Mucosa of stomach (tissue), 1 donor: Measurements from ENCODE around the gene SPRN.
"Not testable (repeated sequence)": the region's sequence is repeated elsewhere in the genome, so short reads cannot be mapped to it uniquely, and the experiment has no call there.

Experiments
- H3K27me3 ChIP-seq: one replicate; pipeline ENCODE4 v1.7.0; 2013; ENCODE audit warnings: mild to moderate bottlenecking, low read length; ENCODE audit not compliant: control insufficient read depth, insufficient read depth
- H3K36me3 ChIP-seq: one replicate; pipeline ENCODE4 v1.7.0; 2013; ENCODE audit warnings: low read length; ENCODE audit not compliant: control insufficient read depth, insufficient read depth
- H3K4me1 ChIP-seq: one replicate; pipeline ENCODE4 v1.7.0; 2013; ENCODE audit warnings: mild to moderate bottlenecking, low read length; ENCODE audit not compliant: control insufficient read depth, insufficient read depth
- H3K4me3 ChIP-seq: one replicate; pipeline ENCODE4 v1.7.0; 2013; ENCODE audit warnings: low read length
- H3K9ac ChIP-seq: one replicate; pipeline ENCODE4 v1.7.0; 2013; ENCODE audit warnings: mild to moderate bottlenecking, low read length, moderate library complexity
- H3K9me3 ChIP-seq: one replicate; pipeline ENCODE4 v1.7.0; 2013; ENCODE audit warnings: mild to moderate bottlenecking, low read length, moderate library complexity; ENCODE audit not compliant: control insufficient read depth
- donor health status: Pancreatic carcinoma.

SPRN gene

GRCh38 chr10:133424601-133425000 lies at the start of gene SPRN:
Gene SPRN, minus strand, starts transcription at chr10:133424625. Its CDS starts 944 bp downstream, at chr10:133423681.
- H3K9me3 ChIP-seq, H3K4me1 ChIP-seq, H3K9ac ChIP-seq, H3K4me3 ChIP-seq, H3K36me3 ChIP-seq: not testable (repeated sequence)
- H3K27me3 ChIP-seq: peaks cover 13% of the 10 kb centered on the region

- no peak overlapping the region for H3K4me3 ChIP-seq
- H3K27me3 ChIP-seq: no peaks in the 10 kb centered on the region
- no peak overlapping the region for H3K9ac ChIP-seq
Measured at GRCh38 chr10:133474027-133474426, 49.6 kb upstream of the SPRN start.

GRCh38 chr10:133473270-133473669 lies 48.8 kb upstream of the SPRN start:
- no peaks in the 10 kb centered on the region for H3K4me1 ChIP-seq
- H3K9ac ChIP-seq: no peak overlapping the region
- no peaks in the 10 kb centered on the region for H3K36me3 ChIP-seq
- no peak overlapping the region for H3K4me3 ChIP-seq
- no peaks in the 10 kb centered on the region for H3K27me3 ChIP-seq
- no peaks in the 10 kb centered on the region for H3K9me3 ChIP-seq

More at GRCh38 chr10:133474027-133474426, 49.6 kb upstream of the SPRN start:
- Histone ChIP-seq H3K36me3 (no peaks in the 10 kb centered on the region), H3K4me1 (no peaks in the 10 kb centered on the region), H3K9me3 (no peaks in the 10 kb centered on the region)

GRCh38 chr10:133471300-133472109 lies 47.1 kb upstream of the SPRN start:
- no peaks in the 10 kb centered on the region for H3K27me3 ChIP-seq

GRCh38 chr10:133469205-133469604 lies 44.8 kb upstream of the SPRN start:
- not testable (repeated sequence) for H3K9ac ChIP-seq, H3K27me3 ChIP-seq, H3K4me3 ChIP-seq, H3K9me3 ChIP-seq, H3K4me1 ChIP-seq, H3K36me3 ChIP-seq

More at GRCh38 chr10:133471300-133472109, 47.1 kb upstream of the SPRN start:
- Histone ChIP-seq H3K4me1 (no peaks in the 10 kb centered on the region), H3K36me3 (no peaks in the 10 kb centered on the region), H3K4me3 (no peak overlapping the region), H3K9me3 (no peaks in the 10 kb centered on the region), H3K9ac (no peak overlapping the region)

GRCh38 chr10:133467286-133467911 lies 43.0 kb upstream of the SPRN start:
- Histone ChIP-seq H3K36me3 (no peaks in the 10 kb centered on the region), H3K27me3 (no peaks in the 10 kb centered on the region), H3K4me1 (no peaks in the 10 kb centered on the region), H3K9ac (no peak overlapping the region), H3K4me3 (no peak overlapping the region), H3K9me3 (no peaks in the 10 kb centered on the region)

GRCh38 chr10:133466683-133467275 lies 42.4 kb upstream of the SPRN start:
- Histone ChIP-seq H3K36me3 (no peaks in the 10 kb centered on the region), H3K9ac (no peak overlapping the region), H3K9me3 (no peaks in the 10 kb centered on the region), H3K4me1 (no peaks in the 10 kb centered on the region), H3K27me3 (no peaks in the 10 kb centered on the region), H3K4me3 (no peak overlapping the region)

- Histone ChIP-seq H3K4me1 (no peaks in the 10 kb centered on the region), H3K36me3 (no peaks in the 10 kb centered on the region), H3K9me3 (no peaks in the 10 kb centered on the region)
Measured at GRCh38 chr10:133465950-133466474, 41.6 kb upstream of the SPRN start.

GRCh38 chr10:133465191-133465949 lies 40.9 kb upstream of the SPRN start:
- H3K9me3 ChIP-seq: no peaks in the 10 kb centered on the region
- no peaks in the 10 kb centered on the region for H3K36me3 ChIP-seq
- no peak overlapping the region for H3K9ac ChIP-seq
- no peak overlapping the region for H3K4me3 ChIP-seq
- no peaks in the 10 kb centered on the region for H3K4me1 ChIP-seq
- H3K27me3 ChIP-seq: no peaks in the 10 kb centered on the region

More at GRCh38 chr10:133465950-133466474, 41.6 kb upstream of the SPRN start:
- Histone ChIP-seq H3K4me3 (no peak overlapping the region), H3K27me3 (no peaks in the 10 kb centered on the region), H3K9ac (no peak overlapping the region)

- H3K4me3 ChIP-seq: no peak overlapping the region
- no peaks in the 10 kb centered on the region for H3K36me3 ChIP-seq
- H3K27me3 ChIP-seq: no peaks in the 10 kb centered on the region
- no peak overlapping the region for H3K9ac ChIP-seq
- no peaks in the 10 kb centered on the region for H3K9me3 ChIP-seq
- H3K4me1 ChIP-seq: no peaks in the 10 kb centered on the region
Measured at GRCh38 chr10:133464582-133465031, 40.2 kb upstream of the SPRN start.

- Histone ChIP-seq H3K36me3 (no peaks in the 10 kb centered on the region), H3K9me3 (no peaks in the 10 kb centered on the region), H3K9ac (no peak overlapping the region), H3K4me3 (no peak overlapping the region), H3K4me1 (no peaks in the 10 kb centered on the region), H3K27me3 (no peaks in the 10 kb centered on the region)
Measured at GRCh38 chr10:133462512-133463305, 38.3 kb upstream of the SPRN start.
